ENCODE measurements around the gene SLU7. TPM values are rescaled to one million over a fixed set of nuclear protein-coding genes. Genes with fewer than 3 reads are reported as not detected.

SLU7 gene
- total RNA-seq: 29.9 TPM

DNA sequence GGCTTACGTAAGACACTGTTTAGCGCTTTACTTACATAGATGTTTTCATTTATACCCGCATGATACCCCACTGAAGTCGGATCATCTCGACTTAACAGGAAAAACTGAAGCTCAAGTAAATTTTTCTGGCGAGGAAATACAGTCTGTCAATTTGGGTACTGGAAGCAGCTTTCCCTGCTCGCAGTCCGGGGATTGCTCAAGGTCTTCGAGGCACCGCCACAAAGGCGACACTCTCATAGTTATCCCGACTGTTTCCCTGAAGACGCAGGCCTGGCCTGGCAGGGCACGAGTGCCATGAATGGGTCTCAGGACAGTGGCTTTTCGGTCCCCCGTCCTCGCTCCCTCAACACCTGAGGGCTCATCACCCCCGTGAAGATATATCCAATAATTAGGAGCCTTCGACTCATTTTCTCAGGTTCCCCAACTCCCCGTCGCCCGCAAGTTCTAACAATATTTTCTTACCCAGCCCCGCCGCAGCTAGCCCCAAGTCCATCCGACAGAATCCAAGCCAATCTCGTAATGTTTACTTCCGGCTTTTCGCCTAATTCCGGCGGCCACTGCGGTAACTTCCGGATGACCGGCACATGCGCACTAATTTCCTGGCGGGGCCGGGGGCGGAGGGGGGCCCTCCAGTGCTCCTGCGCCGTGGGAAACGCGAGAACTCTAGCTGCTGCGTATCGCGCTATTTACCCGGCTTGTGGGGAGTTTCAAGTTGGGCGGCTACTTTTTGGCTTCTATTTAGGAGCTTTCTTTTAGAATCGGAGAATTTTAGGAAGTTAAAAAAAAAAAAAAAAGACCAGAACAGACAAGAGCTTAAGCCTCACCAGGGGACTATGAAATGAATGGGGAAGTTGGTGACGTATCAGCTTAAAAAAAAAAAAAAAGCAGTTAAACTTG lies at the start of gene SLU7:
SLU7 (minus strand) TSS at position 521 of the 897 bp plus-strand sequence. CDS start 3,787 bp downstream, outside the sequence.

GRCh38 chr5:160421625-160422258 lies 2.9 kb upstream of the SLU7 start, which contains the start of gene PTTG1:
Gene PTTG1 (plus strand): TSS chr5:160421855. CDS start chr5:160422313, 458 bp downstream.

GRCh38 chr5:160399402-160400353 lies 19.2 kb downstream of the SLU7 start, which contains the start of gene FAM200C:
Gene FAM200C (minus strand): TSS chr5:160400054. CDS start chr5:160395490, 4,564 bp downstream.

DNA sequence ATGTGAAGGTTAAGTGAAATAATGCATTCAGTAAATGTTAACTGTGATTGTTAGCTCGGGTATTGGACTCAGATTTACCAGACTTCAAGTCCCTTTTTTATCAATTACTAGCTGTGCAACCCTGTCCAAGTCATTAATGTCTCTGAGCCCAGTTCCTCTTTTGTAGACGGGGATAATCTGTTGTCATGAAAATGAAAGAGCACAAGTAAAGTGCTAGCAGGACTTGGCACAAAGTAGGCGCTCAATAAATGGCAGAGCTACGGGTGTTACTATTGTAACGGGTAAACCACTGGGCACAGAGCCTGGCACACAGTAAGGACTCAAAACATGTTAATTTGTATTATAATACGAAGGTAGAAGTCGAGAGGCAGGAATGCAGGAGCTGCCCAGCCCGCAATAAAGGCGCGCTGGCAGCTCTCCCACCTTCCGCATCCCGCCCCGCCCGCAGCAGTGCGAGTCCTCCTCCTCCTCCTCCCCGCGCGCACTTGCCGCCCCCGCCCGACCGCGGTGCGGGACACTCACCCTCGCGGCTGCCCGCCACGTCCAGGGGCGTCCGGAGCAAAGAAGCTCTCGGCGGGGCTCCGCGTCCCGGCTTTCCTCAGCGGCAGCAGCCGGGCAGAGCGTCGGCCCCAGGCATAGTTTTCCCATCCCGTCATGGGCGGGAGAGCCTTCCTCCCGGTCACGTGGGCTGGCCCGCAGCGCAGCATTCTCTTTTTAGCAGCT lies 48.7 kb downstream of the SLU7 start, which contains the start of gene C1QTNF2:
C1QTNF2 (minus strand) TSS at position 637 of the 723 bp plus-strand sequence. CDS start 15,615 bp downstream, outside the sequence.

Other genes starting within 250 kb of the SLU7 start
- not detected for gene FABP6, start 189.6 kb downstream of the SLU7 start, total RNA-seq
- gene CCNJL, start 106.5 kb downstream of the SLU7 start, total RNA-seq: 4.5 TPM
- 4.6 TPM for gene C1QTNF2, start 48.5 kb downstream of the SLU7 start, total RNA-seq
- 11.8 TPM for gene FAM200C, start 19.0 kb downstream of the SLU7 start, total RNA-seq
- 48.8 TPM for gene PTTG1, start 2.8 kb upstream of the SLU7 start, total RNA-seq